GM12875 (cell line): Measurements from ENCODE around the gene C1QTNF8.

Experiments
- H3K4me3 ChIP-seq: one replicate; pipeline ENCODE4 v1.5.1; 2011; ENCODE audit warnings: low read depth, low read length, control low read depth
- CTCF ChIP-seq: IDR thresholded peaks from 2 replicates; pipeline ENCODE4 v1.5.1; 2011; ENCODE audit warnings: low read depth, mild to moderate bottlenecking, control low read depth, inconsistent platforms, low read length, moderate library complexity, borderline replicate concordance; ENCODE audit not compliant: insufficient read depth

The C1QTNF8 gene

DNA sequence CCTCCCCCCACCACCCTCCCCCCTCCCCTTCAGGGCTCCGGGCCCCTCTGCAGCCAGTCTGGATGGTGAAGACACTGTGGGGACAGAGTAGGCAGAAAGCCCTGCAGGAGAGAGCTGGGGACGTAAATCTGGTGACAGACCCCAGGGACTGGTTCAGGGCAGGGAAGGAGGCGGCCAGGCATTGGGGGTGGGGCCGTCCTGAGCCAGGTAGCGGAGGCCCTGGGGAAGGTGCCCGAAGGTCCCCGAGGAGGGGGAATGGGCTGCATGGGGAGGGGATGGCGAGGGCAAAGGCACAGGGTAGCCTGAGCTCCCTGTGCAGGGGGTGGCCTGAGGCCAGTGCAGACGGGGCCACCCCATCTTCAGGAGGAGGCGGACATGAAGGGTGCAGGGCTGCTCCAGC, 30.5 kb upstream of the C1QTNF8 start:
- TF ChIP-seq CTCF = no peak

DNA sequence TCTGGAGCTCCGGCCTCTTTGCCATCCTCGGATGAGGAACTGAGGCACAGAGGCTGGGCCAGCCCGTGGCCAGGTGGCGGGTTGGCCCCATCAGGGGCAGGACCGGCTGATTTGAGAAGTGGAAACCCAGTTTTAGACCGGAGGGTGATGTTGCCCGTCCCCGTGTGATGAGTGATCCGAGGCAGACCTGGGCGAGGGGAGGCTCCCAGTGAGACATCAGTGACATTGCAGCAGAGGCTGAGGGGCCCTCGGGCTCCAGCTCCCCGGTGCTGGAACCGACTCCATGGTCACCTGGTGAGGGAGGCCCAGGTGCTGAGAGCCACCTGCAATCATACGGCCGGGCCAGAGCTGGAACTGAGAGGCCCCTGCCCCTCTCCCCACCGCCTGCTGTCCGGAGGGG, 30.0 kb upstream of the C1QTNF8 start:
- H3K4me3 ChIP-seq = no peak overlapping the region
- no peak for TF ChIP-seq CTCF

More for the DNA sequence above, 30.5 kb upstream of the C1QTNF8 start:
- H3K4me3 ChIP-seq = no peak overlapping the region

DNA sequence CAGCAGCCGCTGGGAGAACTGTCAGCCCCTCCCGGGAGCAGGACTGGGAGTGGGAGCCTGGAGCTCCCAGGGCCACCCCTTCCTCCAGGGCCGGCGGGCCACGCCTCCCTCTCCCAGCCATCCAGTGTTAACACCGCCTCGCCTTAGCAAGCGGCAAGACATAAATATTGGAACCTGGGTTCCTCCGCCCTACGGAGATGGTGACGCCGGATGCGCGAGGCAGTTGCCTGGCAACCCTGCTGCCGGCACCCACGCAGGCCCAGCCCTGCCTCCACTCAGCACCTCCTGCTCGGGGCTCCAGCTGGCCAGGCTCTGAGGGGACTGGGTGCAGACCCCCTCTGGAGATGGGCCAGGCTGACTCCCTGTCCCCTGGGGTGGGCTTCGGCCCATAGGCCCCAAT, 29.4 kb upstream of the C1QTNF8 start:
- no peak overlapping the region for H3K4me3 ChIP-seq
- TF ChIP-seq CTCF = no peak

- no peak for TF ChIP-seq CTCF
- no peak overlapping the region for H3K4me3 ChIP-seq
These were observed 28.8 kb upstream of the C1QTNF8 start for GRCh38 chr16:1124795-1125194.

DNA sequence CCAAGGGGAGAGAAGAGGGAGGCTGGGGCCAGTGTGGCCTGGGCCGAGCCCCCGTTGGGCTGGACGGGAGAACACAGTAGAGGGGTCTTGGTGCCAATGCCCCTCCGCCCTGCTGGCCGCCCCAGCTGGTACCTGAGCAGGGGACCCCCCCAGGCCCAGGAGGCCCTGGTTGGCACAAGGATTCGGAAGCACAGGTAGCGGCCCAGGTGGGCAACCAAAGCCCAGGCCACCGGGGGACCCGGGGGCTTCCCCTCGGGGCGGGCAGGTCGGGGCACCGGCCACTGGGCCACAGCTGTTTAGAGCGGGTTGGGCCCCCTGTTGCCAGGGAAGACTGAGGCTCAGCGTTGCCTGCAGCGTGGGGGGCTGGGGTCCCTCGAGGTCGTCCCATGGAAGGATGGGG, 28.2 kb upstream of the C1QTNF8 start:
- no peak overlapping the region for H3K4me3 ChIP-seq
- TF ChIP-seq CTCF = no peak

DNA sequence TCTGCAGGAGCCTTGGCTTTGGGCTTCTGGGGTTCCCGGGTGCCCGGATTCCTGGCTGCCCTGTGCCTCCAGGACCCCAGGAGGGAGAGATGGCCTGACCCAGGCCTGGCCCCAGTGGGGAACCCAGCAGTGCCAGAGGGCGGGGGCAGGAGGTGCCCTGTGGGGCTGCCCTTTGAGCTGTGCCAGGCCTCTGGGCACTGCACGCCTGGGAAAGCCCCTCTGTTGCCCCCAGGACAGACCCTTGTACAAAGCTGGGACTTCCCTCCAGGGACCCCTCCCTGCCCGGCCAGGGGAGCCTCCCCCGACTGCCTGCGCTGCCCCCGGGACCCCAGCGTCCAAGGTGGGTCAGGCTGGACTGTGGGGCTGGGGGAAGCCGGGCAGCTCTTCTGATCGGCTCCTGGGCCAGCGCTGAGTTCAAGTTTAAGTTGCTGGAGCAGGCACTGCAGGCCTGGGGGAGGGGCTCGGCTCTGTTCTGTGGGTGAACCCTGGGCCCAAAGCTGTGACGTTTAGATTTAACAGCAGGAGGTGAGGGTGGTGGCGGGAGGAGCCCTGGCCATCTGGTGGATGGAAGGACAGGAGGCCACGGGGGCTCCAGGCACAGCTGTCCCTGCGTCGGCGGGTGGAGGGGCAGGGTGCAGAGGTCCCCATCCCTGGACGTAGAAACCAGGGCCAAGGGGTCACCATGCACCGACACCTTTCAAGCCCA, 27.6 kb upstream of the C1QTNF8 start:
- TF ChIP-seq CTCF = no peak
- no peak overlapping the region for H3K4me3 ChIP-seq

- TF ChIP-seq CTCF = no peak
- no peak overlapping the region for H3K4me3 ChIP-seq
These were observed 26.3 kb upstream of the C1QTNF8 start for GRCh38 chr16:1122398-1122765.
